ENCODE data around the gene LNX2.

LNX2 gene

DNA sequence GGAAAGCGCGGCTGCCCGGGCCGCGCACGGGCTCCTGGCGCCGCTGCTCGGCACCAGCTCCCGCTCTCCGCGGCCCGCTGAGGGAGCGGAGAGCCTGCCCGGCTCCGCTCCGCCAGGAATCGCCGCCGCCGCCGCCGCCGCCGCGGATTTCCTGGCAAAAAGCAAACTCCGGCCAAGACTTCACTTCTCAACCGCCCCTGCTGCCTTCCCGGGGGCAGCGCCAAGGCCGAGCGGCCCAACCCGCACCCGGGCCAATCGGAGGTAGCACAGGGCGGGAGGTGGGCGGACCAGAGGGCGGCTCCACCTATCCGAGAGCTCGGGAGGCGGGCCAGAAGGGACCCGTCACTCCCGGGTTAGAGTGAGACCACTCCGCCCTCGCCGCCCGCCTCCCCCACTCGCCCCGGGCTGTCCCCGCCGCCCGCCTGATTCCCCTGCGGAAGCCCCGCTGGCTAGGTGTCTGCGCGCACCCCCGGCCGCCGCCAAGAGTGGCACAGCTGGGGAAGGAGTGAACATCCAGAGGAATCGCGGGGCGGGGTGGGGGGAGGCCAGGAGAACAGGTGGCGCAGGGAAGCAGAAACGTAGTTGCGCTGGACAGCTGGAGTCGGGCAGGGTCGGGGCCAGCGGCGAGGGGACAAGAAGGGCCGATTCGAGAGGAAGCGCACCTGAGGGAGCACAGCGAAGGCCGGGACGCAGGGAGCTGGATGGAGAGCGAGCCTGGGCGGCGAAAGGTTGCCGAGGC lies at the start of gene LNX2:
TSS of gene LNX2 (minus strand) at position 153 of the 739 bp plus-strand sequence. CDS start 38,826 bp downstream, outside the sequence.
- Mint-ChIP-seq H3K27me3 (no peaks in the 10 kb centered on the region), H3K36me3 (peaks cover 20% of the 10 kb centered on the region), H3K27ac (peak within 1 kb of the TSS; percentile 89), H3K4me1 (peaks cover 62% of the 10 kb centered on the region), H3K4me3 (peak within 1 kb of the TSS; percentile 95), H3K9me3 (peaks cover 5% of the 10 kb centered on the region)

DNA sequence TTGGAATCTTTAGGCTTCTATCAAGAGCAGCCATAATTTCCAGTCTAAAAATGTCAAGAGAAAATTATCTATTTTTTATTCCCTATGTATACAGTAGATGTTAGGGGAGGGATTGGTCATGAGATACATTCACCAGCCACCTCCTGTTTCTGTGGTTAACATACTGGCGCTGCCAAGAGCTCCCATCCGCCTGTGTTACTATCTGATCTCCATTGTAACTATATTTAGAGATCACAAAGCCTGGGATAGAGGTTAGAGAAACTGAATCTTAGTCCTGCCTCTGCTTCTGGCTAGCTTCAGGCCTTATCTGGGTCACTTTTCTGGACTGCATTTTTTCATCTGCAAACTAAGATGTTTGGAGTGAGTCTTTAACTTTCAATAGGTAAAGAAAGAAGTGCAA lies 47.6 kb upstream of the LNX2 start:
- peaks cover 7% of the 10 kb centered on the region for H3K4me1 Mint-ChIP-seq
- no peaks in the 10 kb centered on the region for H3K9me3 Mint-ChIP-seq
- no peaks in the 10 kb centered on the region for H3K27me3 Mint-ChIP-seq
- no peak overlapping the region for H3K27ac Mint-ChIP-seq
- H3K4me3 Mint-ChIP-seq: no peak overlapping the region
- H3K36me3 Mint-ChIP-seq: peaks cover 1% of the 10 kb centered on the region

DNA sequence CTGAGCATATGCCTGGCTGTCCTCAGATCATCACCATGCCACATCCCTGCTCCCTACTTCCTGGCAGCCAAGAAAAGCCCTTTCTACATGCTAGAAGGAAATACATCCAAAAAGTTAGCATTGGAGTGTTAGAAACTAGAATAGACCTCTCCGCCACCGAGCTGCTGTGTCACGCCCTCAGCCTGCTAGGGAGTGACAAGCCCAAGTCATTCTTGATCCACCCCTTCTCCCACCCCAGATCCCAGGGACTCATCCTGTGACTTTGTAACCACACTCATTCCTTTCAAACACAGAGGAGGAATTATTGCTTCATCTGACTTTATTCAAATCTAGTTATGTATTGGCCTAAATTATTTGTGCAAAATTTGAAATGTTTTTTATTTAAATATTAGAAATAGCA lies 46.6 kb upstream of the LNX2 start:
- H3K4me1 Mint-ChIP-seq: peaks cover 8% of the 10 kb centered on the region
- no peaks in the 10 kb centered on the region for H3K36me3 Mint-ChIP-seq
- no peaks in the 10 kb centered on the region for H3K9me3 Mint-ChIP-seq
- no peak overlapping the region for H3K27ac Mint-ChIP-seq
- H3K4me3 Mint-ChIP-seq: no peak overlapping the region
- no peaks in the 10 kb centered on the region for H3K27me3 Mint-ChIP-seq

DNA sequence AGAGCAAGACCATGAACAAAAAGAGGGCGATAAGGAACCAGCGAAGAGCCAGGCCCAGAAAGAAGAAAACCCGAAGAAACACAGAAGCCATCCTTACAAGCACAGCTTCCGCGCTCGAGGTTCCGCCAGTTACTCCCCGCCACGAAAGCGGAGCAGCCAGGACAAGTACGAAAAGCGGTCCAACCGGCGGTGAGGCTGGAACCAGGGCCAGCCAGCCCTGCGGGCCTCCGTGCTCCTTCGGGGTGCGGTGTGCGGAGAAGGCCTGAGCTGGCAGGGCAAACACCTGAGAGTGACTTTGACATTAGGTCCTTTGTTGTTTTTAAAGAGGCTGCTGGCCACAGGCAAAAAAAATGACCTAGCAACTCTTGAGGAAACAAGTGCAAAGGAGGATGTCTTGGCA lies 45.4 kb upstream of the LNX2 start:
- no peak overlapping the region for H3K4me3 Mint-ChIP-seq
- no peak overlapping the region for H3K27ac Mint-ChIP-seq
- H3K36me3 Mint-ChIP-seq: peaks cover 2% of the 10 kb centered on the region
- peaks cover 12% of the 10 kb centered on the region for H3K4me1 Mint-ChIP-seq
- H3K27me3 Mint-ChIP-seq: no peaks in the 10 kb centered on the region
- no peaks in the 10 kb centered on the region for H3K9me3 Mint-ChIP-seq

DNA sequence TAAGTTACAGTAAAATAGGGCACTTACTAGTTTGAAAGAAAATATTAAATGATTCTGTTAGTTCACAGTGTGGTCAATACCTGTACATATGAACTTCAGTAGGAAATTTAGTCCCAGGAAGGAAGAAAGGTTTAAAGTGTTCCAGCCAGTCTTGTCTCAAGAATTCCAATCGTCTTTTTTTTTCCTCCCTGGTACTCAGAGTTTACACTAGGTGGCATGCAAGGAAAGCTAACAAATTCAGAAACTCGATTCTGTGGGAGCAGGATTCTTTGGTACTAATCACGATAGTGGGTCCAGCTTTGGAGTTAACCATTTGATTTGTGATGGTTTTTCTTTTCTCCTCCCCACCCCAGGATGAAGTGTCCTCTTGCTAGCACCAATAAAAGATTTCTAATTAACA lies 45.0 kb upstream of the LNX2 start:
- Mint-ChIP-seq H3K9me3 (no peaks in the 10 kb centered on the region), H3K36me3 (peaks cover 4% of the 10 kb centered on the region), H3K4me1 (peaks cover 12% of the 10 kb centered on the region), H3K27ac (no peak overlapping the region), H3K27me3 (no peaks in the 10 kb centered on the region), H3K4me3 (no peak overlapping the region)

DNA sequence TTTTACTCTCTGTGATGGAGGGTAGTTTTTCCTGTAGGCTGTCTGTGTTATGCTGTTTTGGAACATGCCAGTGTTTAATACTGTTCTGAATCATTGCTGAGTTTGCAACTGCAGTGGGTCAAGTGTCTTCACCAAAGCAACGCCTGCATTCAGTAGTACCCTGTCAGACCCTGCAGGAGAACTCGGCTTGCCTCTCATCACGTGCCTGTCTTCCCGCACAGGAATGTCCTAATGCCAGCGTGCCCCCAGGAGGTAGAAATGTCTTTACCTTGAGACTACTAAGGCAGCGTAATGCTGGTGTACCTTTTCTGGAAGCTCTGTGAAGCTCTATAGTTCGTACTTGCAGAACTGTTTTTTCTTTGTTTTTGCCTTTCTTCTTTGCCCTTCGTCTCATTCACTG lies 43.6 kb upstream of the LNX2 start:
- Mint-ChIP-seq H3K4me3 (no peak overlapping the region), H3K4me1 (peaks cover 16% of the 10 kb centered on the region), H3K27ac (peak overlapping the region; percentile 60), H3K27me3 (no peaks in the 10 kb centered on the region), H3K9me3 (no peaks in the 10 kb centered on the region), H3K36me3 (peaks cover 4% of the 10 kb centered on the region)

DNA sequence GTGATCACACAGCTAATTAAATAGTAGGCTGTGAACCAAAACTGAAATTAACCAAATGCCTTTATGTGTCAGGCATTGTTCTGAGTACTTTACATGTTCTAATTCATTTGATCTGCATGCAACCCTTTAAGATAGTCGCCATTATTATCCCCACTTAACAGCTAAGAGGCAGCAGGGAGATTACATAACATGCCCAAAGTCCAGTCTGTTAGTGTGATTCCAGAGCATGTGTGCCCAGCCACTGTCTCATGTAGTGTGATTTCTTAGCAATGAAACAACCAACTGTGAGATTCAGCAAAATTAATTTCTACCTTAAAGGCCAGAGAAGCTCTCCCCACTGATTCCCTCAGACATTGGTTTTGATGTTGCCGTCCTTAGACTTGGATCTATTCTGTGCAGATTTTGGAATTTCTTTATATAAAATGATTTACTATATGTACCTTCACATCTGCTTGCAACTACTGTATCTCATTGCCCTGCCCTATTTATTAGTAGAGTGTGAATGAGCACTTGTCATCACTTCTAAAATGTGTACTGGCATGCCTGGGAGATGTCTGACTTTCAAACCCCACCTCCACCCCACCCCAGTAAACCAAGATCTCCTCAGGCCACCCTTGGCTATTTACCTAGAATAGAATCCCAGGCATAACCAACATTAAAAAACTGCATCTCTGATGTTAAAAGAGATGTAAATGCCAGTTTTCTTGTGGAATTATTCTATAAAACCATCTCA lies 42.6 kb upstream of the LNX2 start:
- Mint-ChIP-seq H3K36me3 (peaks cover 4% of the 10 kb centered on the region), H3K27ac (no peak overlapping the region), H3K4me1 (peaks cover 16% of the 10 kb centered on the region), H3K4me3 (no peak overlapping the region), H3K9me3 (no peaks in the 10 kb centered on the region), H3K27me3 (no peaks in the 10 kb centered on the region)

DNA sequence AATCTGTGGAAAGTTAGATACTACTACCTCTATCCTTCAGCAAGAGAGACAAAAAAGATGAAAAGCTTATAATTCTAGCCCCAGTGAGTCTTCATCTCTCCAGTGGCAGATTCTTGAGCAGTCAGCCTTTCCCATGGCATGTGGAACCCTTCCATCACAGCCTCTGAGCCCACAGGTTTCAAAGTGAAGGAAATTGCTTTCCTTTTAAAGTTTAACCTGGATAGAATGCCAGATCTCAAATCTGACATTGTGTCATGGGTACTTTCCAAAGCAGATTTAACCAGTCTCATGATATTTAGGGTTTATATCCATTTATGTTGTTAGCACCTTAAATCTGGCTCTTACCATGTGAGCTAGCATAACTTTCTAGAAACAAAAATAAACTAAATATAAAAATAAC lies 40.7 kb upstream of the LNX2 start:
- Mint-ChIP-seq H3K9me3 (no peaks in the 10 kb centered on the region), H3K27me3 (no peaks in the 10 kb centered on the region), H3K27ac (no peak overlapping the region), H3K4me1 (peaks cover 19% of the 10 kb centered on the region), H3K36me3 (peaks cover 4% of the 10 kb centered on the region), H3K4me3 (no peak overlapping the region)

DNA sequence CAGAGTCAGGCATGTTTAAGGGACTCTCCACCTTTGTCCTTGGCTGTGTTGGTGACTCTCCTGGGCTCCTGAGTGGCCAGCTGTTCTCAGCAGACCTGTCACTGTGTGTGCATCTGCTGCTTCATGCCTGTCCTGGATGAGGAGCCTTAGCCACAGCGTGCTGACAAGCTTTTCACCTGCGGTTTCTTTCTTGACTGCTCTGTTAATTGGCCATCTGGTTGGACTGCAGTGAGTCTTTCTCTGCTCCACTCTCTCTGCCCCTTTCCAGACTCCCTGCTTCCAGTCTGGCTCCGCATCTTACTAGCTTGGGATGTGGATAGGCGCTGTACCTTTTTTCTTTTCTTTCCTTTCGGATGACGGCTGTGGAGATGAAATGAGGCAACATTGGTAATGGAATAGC lies 40.2 kb upstream of the LNX2 start:
- H3K27me3 Mint-ChIP-seq: no peaks in the 10 kb centered on the region
- H3K9me3 Mint-ChIP-seq: no peaks in the 10 kb centered on the region
- peaks cover 19% of the 10 kb centered on the region for H3K4me1 Mint-ChIP-seq
- no peak overlapping the region for H3K27ac Mint-ChIP-seq
- peaks cover 6% of the 10 kb centered on the region for H3K36me3 Mint-ChIP-seq
- no peak overlapping the region for H3K4me3 Mint-ChIP-seq

DNA sequence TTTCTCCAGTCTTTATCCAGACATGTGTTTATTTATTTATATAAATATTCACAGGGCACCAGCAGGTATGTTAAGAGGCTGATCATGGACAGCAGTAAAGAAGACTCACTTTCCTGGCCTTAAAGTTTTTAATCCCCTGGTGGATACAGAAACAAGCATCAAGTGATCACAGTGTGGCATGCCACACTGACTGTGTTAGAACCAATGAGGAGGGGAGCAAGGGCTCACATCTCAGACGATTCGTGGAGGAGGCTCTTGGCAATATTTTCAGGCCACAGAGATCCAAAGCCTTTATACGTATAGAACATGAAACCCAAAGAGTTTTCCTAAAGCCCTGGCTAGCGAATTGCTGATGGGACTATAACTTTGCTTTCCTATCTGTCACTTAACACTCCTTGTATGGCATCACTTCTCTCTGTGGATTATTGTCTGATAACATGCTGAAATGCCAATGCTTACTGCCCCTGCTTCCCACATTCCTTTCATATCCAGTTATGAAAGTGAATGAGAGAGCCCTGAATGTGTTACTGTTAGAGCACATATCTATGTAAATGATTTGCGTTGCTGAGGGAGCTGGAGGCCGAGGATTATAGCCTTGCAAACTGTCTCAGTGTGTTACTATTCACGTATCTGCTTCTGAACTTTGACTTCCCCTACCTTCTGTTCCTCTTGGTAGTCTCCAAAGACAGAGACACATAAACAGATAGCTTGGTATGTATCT lies 39.0 kb upstream of the LNX2 start:
- Mint-ChIP-seq H3K4me3 (no peak overlapping the region), H3K27me3 (no peaks in the 10 kb centered on the region), H3K36me3 (peaks cover 8% of the 10 kb centered on the region), H3K4me1 (peaks cover 19% of the 10 kb centered on the region), H3K9me3 (no peaks in the 10 kb centered on the region), H3K27ac (no peak overlapping the region)

DNA sequence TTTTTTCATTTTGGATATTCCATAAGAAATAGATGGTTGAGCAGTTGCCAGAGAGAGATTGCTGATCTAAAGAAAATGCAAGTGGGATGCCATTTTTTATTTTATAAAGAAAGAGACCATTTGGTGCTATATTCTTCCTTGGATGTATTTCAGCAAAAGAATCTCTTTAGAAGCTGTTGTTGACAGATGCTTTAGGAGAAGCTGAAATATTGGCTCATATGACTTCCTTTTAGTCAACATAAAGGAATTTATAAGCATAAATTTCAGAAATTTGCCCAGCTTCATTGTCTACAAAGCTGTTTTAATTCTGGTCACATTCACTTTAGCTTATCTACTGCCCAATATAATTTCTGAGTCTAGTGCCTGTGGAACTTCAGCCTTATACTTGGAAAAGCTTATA lies 38.2 kb upstream of the LNX2 start:
- Mint-ChIP-seq H3K27me3 (no peaks in the 10 kb centered on the region), H3K27ac (no peak overlapping the region), H3K36me3 (peaks cover 10% of the 10 kb centered on the region), H3K9me3 (no peaks in the 10 kb centered on the region), H3K4me1 (peaks cover 18% of the 10 kb centered on the region), H3K4me3 (no peak overlapping the region)

DNA sequence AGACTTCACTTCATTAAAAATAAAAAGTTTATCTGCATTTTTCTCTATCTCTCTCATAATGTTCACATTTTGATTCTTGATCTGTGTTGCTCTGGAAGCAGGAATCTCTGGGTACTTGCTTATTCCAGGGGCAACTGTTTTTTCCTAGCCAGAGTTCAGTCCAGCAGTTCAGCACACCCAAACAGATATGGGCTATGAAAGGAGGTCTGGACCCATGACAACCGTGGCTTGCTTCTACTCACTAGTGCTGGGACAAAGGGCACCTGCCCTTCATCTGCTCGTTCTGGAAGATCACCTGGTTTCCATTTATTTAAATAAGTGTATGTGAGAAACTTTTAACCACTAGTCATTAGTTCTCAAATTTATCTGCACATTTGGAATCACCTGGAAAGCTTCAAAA lies 37.4 kb upstream of the LNX2 start:
- Mint-ChIP-seq H3K36me3 (peaks cover 10% of the 10 kb centered on the region), H3K27ac (peak overlapping the region; percentile 68)

DNA sequence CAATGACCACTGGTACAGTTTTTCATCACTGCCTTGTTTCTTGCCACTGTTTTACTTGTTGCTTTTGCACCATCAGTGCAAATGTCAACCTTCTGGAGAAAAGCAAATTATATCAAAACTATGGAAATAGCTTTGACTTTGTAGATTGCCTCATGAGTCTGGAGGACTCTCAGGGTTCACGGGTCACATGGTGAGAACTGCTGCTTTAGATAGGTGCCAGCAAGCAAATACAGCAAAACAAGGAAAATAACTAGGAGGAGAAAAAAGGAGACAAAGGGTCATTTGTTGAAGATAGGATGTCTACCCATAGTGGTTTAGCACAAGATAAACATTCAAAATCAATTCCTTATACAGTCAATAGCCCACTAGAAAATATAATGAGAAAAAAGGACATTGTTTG lies 34.5 kb upstream of the LNX2 start:
- H3K4me3 Mint-ChIP-seq: no peak overlapping the region
- peaks cover 23% of the 10 kb centered on the region for H3K36me3 Mint-ChIP-seq
- H3K4me1 Mint-ChIP-seq: peaks cover 7% of the 10 kb centered on the region
- no peaks in the 10 kb centered on the region for H3K9me3 Mint-ChIP-seq
- no peaks in the 10 kb centered on the region for H3K27me3 Mint-ChIP-seq
- H3K27ac Mint-ChIP-seq: no peak overlapping the region

More for the DNA sequence above, 37.4 kb upstream of the LNX2 start:
- Mint-ChIP-seq H3K4me3 (no peak overlapping the region), H3K27me3 (no peaks in the 10 kb centered on the region), H3K9me3 (no peaks in the 10 kb centered on the region), H3K4me1 (peaks cover 11% of the 10 kb centered on the region)

DNA sequence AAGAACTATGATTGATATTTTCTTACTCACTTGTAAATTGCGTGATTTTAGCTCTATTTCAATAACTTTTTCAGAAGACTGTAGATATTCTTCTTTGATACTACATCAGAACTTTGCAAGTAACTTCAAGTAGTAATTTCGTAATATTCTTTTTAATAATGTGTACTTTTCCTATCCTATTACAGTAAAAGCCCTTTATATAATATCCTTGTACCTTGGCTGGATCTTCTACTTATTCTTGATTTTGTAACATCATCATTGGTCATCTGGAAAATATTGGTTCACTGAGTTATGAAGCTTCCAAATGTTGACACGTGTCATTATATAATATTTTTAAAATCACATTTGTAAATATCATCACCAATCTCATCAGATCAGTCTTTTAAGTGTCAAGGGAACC lies 33.7 kb upstream of the LNX2 start:
- Mint-ChIP-seq H3K36me3 (peaks cover 30% of the 10 kb centered on the region), H3K4me3 (no peak overlapping the region), H3K27me3 (no peaks in the 10 kb centered on the region), H3K27ac (no peak overlapping the region), H3K9me3 (no peaks in the 10 kb centered on the region), H3K4me1 (peaks cover 3% of the 10 kb centered on the region)

DNA sequence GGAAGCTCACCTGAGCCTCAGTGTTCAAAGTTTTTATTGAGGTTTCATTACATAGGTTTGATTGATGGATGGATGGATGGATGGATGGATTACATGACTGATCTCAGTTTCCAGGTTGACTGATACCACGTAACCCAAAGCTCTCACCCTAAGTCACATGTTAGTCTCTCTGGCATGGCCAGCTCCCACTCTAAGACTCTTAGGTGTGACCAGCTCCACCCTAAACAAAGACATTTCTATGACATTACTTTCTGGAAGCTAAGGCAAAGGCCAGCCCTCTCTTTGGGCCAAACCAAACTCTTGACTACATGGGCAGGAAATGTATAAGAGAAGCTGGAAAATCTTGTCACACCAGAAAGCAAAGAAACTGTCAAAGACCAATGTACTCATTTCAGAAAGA lies 30.0 kb upstream of the LNX2 start:
- H3K4me3 Mint-ChIP-seq: no peak overlapping the region
- H3K27ac Mint-ChIP-seq: no peak overlapping the region
- peaks cover 5% of the 10 kb centered on the region for H3K4me1 Mint-ChIP-seq
- peaks cover 45% of the 10 kb centered on the region for H3K36me3 Mint-ChIP-seq
- no peaks in the 10 kb centered on the region for H3K27me3 Mint-ChIP-seq
- no peaks in the 10 kb centered on the region for H3K9me3 Mint-ChIP-seq

DNA sequence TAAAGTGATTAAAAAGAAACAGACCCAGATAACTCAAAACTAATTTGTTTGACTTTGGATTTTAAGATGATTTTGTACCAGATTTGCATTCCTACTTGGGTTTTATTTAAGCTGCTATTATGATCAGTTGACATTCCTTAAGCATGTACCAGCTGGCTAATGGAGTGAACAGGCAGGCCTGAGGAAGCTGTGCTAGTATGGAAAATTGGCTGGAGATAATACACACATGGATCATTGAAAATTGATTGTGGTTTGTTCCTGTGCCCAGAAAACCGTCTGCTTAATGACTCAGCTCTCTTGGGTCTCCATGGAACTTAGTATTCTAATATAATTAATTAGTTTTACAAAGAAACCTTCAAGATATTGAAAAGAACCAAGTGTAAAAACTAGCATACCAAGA lies 24.0 kb upstream of the LNX2 start:
- H3K27me3 Mint-ChIP-seq: no peaks in the 10 kb centered on the region
- peaks cover 29% of the 10 kb centered on the region for H3K36me3 Mint-ChIP-seq
- H3K4me3 Mint-ChIP-seq: no peak overlapping the region
- H3K4me1 Mint-ChIP-seq: peaks cover 46% of the 10 kb centered on the region
- no peaks in the 10 kb centered on the region for H3K9me3 Mint-ChIP-seq
- H3K27ac Mint-ChIP-seq: no peak overlapping the region

Data from activated naive CD4-positive, alpha-beta T cell treated with anti-CD3 and anti-CD28 coated beads, Interleukin-2, amount 50 U/mL, for 24 hours (primary cell).